NCI-H446 treated with DMSO at 0.1 percent for 48 hours (cell line): ENCODE data around the gene RNF144A.

ENCODE experiments used
- DNase-seq: peaks from one replicate; lab custom pipeline; 2025; lab: John Stamatoyannopoulos, UW

The RNF144A gene

DNA sequence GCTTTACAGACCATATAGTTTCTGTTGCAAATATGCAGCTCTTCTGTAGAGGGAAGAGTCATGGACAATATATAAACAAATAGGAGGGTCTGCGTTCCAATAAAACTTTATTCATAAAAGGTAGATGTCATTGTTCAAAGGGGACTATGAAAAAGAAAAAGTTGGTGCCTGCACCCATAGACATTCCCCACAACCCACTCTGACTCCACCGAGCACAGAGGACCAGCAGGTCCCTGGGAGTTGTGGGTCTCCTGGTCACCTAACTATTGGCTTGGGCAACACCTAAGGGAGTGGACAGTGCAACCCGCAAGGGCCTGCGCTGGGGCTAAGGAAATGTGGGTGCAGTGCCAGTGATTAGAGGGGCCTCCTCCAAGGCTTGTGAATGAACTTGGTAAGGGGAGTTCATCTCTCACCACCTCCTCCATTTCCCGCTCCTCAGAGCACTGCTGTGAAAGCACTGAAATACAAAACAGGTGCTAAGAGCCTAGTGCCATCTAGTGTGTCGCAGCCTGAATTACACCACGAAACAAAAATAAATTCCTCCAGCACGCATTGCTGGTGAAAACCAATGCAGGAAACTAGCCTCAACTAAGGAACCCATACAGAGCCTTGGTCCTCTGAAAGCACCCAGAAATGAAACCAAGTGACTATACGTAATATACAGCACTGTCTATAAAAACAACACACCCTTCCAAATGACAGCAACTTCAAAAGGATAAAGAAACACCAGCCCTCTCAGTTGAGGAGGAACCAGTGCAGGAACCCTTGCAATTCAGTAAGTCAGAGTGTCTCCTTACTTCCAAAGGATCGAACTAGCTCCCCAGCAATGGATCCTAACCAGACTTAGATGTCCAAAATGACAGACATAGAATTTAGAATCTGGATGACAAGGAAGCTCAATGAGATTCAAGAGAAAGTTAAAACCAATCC, 166.6 kb downstream of the RNF144A start:
- DNase-seq: no peak

DNA sequence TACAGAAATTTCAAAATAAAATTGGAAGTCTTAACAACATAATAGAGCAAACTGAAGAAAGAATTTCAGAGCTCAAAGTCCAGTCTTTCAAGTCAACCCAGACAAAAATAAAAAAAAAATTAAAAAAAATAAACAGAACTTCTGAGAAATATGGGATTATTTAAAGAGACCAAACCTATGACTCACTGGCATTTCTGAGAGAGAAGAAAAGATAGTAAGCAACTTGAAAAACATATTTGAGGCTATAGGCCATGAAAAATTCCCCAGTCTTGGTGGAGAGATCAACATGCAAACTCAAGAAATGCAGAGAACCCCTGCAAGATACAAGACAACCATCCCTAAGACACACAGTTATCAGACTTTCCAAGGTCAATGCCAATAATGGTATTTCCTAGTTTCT, 167.4 kb downstream of the RNF144A start:
- DNase-seq: no peak

DNA sequence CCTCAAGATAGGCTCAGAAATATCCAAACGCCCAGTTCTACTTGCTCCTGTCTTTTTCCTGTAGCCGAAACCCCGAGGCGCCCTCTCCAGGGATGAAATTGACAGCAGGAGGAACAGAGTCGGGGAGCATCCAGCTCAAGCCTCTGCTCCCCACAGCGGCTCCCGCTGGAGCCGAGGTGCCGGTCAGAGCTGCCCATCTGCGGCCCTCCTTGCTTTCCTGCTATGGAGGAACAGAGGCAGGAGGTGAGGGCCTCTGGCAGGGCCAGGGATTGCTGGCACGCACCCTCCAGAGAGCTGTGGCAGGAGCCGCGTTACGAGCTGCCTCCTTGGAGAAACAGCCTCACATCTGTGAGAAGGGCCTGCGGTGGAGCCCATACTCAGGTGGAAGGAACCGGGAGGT, 172.1 kb downstream of the RNF144A start:
- no peak for DNase-seq

DNA sequence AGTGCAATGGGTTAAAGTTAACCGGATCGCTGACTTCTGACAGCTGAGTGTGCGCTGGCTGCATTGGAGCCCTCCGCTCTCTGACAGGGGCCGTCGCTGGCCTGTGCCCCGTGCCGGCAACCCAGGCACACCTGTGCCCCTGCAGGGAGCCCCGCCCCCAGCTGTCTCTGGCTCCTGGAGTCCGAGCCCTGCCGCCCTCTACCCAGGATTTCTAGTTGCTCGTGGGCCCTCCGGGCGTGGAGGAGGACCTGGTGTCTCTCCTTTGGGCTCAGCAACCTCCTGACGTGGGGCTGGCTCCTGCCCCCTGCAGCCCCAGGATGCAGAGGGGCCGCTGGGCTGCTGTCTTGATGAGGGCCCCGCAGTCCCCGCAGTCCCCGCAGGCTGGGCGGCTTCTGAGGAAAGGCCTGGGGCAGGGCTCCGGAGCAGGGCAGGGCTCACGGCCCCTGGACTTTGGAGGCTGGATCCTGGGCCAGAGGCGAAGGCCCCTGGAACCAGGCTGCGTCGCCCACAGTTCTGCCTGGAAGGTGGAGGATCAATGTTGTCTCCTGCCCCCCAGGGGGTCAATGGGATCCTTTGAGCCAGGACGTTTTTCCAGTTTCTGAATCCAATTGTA, 172.8 kb downstream of the RNF144A start:
- DNase-seq: no peak

DNA sequence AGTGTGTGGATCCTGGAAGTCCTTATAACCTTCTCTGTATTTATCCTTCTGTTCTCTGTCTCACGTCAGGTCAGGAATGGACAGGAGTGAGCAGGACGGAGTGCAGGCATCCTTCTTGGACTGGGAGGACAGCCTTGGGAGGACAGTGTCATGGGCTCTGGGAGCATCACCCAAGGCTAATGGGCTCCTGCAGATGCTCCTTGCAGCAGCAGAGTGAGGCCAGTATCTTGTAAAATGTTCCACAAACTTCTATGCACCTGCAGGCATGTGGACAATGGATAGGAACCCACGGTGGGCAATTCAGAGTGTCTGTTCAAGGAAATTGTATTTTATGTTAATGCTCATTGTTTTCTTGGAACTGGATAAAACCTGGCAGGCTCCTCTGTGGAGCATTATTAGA, 176.2 kb downstream of the RNF144A start:
- DNase-seq: no peak
